WTC11 (cell line): Measurements from ENCODE around the gene ZNF550. TPM values are rescaled to one million over a fixed set of nuclear protein-coding genes. Genes with fewer than 3 reads are reported as not detected.

Experiments used
- ATAC-seq: fragments of 200-7000 bp; cut with Tn5 transposase; 2 replicates; pipeline ENCODE4 v1.10.0; 2021; ENCODE audit warnings: mild to moderate bottlenecking, moderate library complexity
- CTCF ChIA-PET: fragments of 300-600 bp; sonication (Branson Sonifier 250); formaldehyde crosslinking; loops from one replicate; lab custom pipeline; 2021; ENCODE audit warnings: antibody characterized with exemption; lab: Charles Lee
- POLR2A ChIA-PET: fragments of 350-600 bp; sonication (Branson Sonifier 250); formaldehyde crosslinking; loops from one replicate; lab custom pipeline; 2021; ENCODE audit warnings: antibody characterized with exemption; lab: Charles Lee
- DNase-seq: peaks from one replicate; pipeline ENCODE4 v3.0.0; 2021; ENCODE audit warnings: low spot score
- H3K27ac Mint-ChIP-seq: 2 replicates; pipeline ENCODE4 v1.8.0; 2021; ENCODE audit warnings: mixed read lengths
- H3K27me3 Mint-ChIP-seq: 2 replicates; pipeline ENCODE4 v1.8.0; 2021; ENCODE audit warnings: low read depth, mild to moderate bottlenecking, moderate library complexity, mixed read lengths
- H3K36me3 Mint-ChIP-seq: 2 replicates; pipeline ENCODE4 v1.8.0; 2021; ENCODE audit warnings: mixed read lengths
- H3K4me1 Mint-ChIP-seq: 2 replicates; pipeline ENCODE4 v1.8.0; 2022; ENCODE audit warnings: mixed read lengths
- H3K4me3 Mint-ChIP-seq: 2 replicates; pipeline ENCODE4 v1.8.0; 2021; ENCODE audit warnings: mild to moderate bottlenecking, moderate library complexity, mixed read lengths
- H3K9me3 Mint-ChIP-seq: 2 replicates; pipeline ENCODE4 v1.8.0; 2021; ENCODE audit warnings: mixed read lengths
- ATF1 ChIP-seq: sonication (generic); formaldehyde crosslinking; IDR thresholded peaks from 2 replicates; pipeline ENCODE4 v1.8.1; 2023; ENCODE audit warnings: mild to moderate bottlenecking, moderate library complexity, missing genetic modification reagents
- ATF3 ChIP-seq: sonication (generic); formaldehyde crosslinking; conservative IDR thresholded peaks from 2 replicates; pipeline ENCODE4 v1.8.1; 2022; ENCODE audit warnings: mild to moderate bottlenecking, missing genetic modification reagents
- ATF6 ChIP-seq: sonication (generic); formaldehyde crosslinking; IDR thresholded peaks from 2 replicates; pipeline ENCODE4 v1.8.1; 2023; ENCODE audit warnings: mild to moderate bottlenecking, missing genetic modification reagents
- ELF4 ChIP-seq: sonication (generic); formaldehyde crosslinking; IDR thresholded peaks from 2 replicates; pipeline ENCODE4 v1.8.1; 2022; ENCODE audit warnings: low read depth, mild to moderate bottlenecking, moderate library complexity, missing genetic modification reagents
- EMX1 ChIP-seq: fragments of 250-450 bp; sonication (Bioruptor Pico); IDR thresholded peaks from 2 replicates; pipeline ENCODE4 v1.8.0; 2021; ENCODE audit warnings: mild to moderate bottlenecking
- ERG ChIP-seq: fragments of 250-450 bp; sonication (Bioruptor Pico); IDR thresholded peaks from 2 replicates; pipeline ENCODE4 v1.8.0; 2021; ENCODE audit warnings: mild to moderate bottlenecking
- ETV6 ChIP-seq: sonication (generic); formaldehyde crosslinking; IDR thresholded peaks from 2 replicates; pipeline ENCODE4 v1.8.1; 2022; ENCODE audit warnings: mild to moderate bottlenecking, missing genetic modification reagents
- FOXP1 ChIP-seq: sonication (generic); formaldehyde crosslinking; IDR thresholded peaks from 2 replicates; pipeline ENCODE4 v1.8.0; 2022; ENCODE audit warnings: missing genetic modification reagents, mild to moderate bottlenecking, moderate library complexity, borderline replicate concordance
- IRF1 ChIP-seq: sonication (generic); formaldehyde crosslinking; IDR thresholded peaks from 2 replicates; pipeline ENCODE4 v1.8.0; 2023; ENCODE audit warnings: missing genetic modification reagents
- JUN ChIP-seq: sonication (generic); formaldehyde crosslinking; IDR thresholded peaks from 2 replicates; pipeline ENCODE4 v1.8.0; 2023; ENCODE audit warnings: mild to moderate bottlenecking, missing genetic modification reagents
- NFYB ChIP-seq: sonication (generic); formaldehyde crosslinking; conservative IDR thresholded peaks from 2 replicates; pipeline ENCODE4 v1.8.0; 2022; ENCODE audit warnings: low read depth, missing genetic modification reagents
- NR3C1 ChIP-seq: sonication (generic); formaldehyde crosslinking; conservative IDR thresholded peaks from 2 replicates; pipeline ENCODE4 v1.8.1; 2023; ENCODE audit warnings: low read depth, mild to moderate bottlenecking, missing genetic modification reagents
- PREB ChIP-seq: sonication (generic); formaldehyde crosslinking; IDR thresholded peaks from 2 replicates; pipeline ENCODE4 v1.8.1; 2022; ENCODE audit warnings: mild to moderate bottlenecking, missing genetic modification reagents, moderate library complexity, borderline replicate concordance
- SP1 ChIP-seq: sonication (generic); formaldehyde crosslinking; conservative IDR thresholded peaks from 2 replicates; pipeline ENCODE4 v1.8.1; 2022; ENCODE audit warnings: missing genetic modification reagents
- TEAD4 ChIP-seq: sonication (generic); formaldehyde crosslinking; IDR thresholded peaks from 2 replicates; pipeline ENCODE4 v1.8.0; 2022; ENCODE audit warnings: mild to moderate bottlenecking, missing genetic modification reagents
- ZBTB21 ChIP-seq: sonication (generic); formaldehyde crosslinking; IDR thresholded peaks from 2 replicates; pipeline ENCODE4 v1.8.1; 2023; ENCODE audit warnings: mild to moderate bottlenecking, missing genetic modification reagents, borderline replicate concordance
- ZNF121 ChIP-seq: sonication (generic); formaldehyde crosslinking; IDR thresholded peaks from 2 replicates; pipeline ENCODE4 v1.8.0; 2023; ENCODE audit warnings: missing genetic modification reagents
- ZNF281 ChIP-seq: sonication (generic); formaldehyde crosslinking; IDR thresholded peaks from 2 replicates; pipeline ENCODE4 v1.8.0; 2023; ENCODE audit warnings: mild to moderate bottlenecking, missing genetic modification reagents
- ZNF512 ChIP-seq: sonication (generic); formaldehyde crosslinking; IDR thresholded peaks from 2 replicates; pipeline ENCODE4 v1.8.1; 2022; ENCODE audit warnings: missing genetic modification reagents, borderline replicate concordance
- ZSCAN18 ChIP-seq: fragments of 250-450 bp; sonication (Bioruptor Pico); IDR thresholded peaks from 2 replicates; pipeline ENCODE4 v2.1.2; 2022; ENCODE audit warnings: mild to moderate bottlenecking, moderate library complexity
- total RNA-seq: library from RNA; stranded (reverse); gene quantifications from 3 replicates; pipeline ENCODE4 v1.2.3, GENCODE V29; 2021

ZNF550 gene
- total RNA-seq, 1 experiment from 2014 or later: 17.5 TPM

GRCh38 chr19:57566396-57567265 lies 7.0 kb upstream of the ZNF550 start:
- ChIA-PET POLR2A (no interaction called here), CTCF (no interaction called here)
- no peaks in the 10 kb centered on the region for H3K4me1 Mint-ChIP-seq
- TF ChIP-seq IRF1 (CRISPR knock-in tag) (no peak), ZNF512 (CRISPR knock-in tag) (no peak), ZNF281 (no peak), ELF4 (CRISPR knock-in tag) (no peak), NR3C1 (no peak), ZNF121 (CRISPR knock-in tag) (no peak), FOXP1 (CRISPR knock-in tag) (no peak), ETV6 (CRISPR knock-in tag) (no peak), TEAD4 (CRISPR knock-in tag) (no peak), PREB (CRISPR knock-in tag) (no peak), SP1 (no peak), ERG (CRISPR knock-in tag) (no peak), ATF6 (CRISPR knock-in tag) (no peak), ATF1 (no peak), JUN (no peak), ZBTB21 (CRISPR knock-in tag) (no peak), ZSCAN18 (CRISPR knock-in tag) (no peak), EMX1 (no peak), NFYB (CRISPR knock-in tag) (no peak), ATF3 (CRISPR knock-in tag) (no peak)
- ATAC-seq: no peak
- DNase-seq: no peak
- H3K27me3 Mint-ChIP-seq: peaks cover 63% of the 10 kb centered on the region
- H3K27ac Mint-ChIP-seq: no peak overlapping the region
- no peak overlapping the region for H3K4me3 Mint-ChIP-seq
- peaks cover 75% of the 10 kb centered on the region for H3K36me3 Mint-ChIP-seq
- H3K9me3 Mint-ChIP-seq: peaks cover 97% of the 10 kb centered on the region
